AG20443 (cell line): Measurements from ENCODE around the gene BMP10.

Source experiments
- DNase-seq: peaks from one replicate; pipeline ENCODE4 v3.0.0; 2012; ENCODE audit warnings: low spot score, mixed read lengths

The BMP10 gene

GRCh38 chr2:68853035-68853434, 18.2 kb downstream of the BMP10 start:
- no peak for DNase-seq

DNA sequence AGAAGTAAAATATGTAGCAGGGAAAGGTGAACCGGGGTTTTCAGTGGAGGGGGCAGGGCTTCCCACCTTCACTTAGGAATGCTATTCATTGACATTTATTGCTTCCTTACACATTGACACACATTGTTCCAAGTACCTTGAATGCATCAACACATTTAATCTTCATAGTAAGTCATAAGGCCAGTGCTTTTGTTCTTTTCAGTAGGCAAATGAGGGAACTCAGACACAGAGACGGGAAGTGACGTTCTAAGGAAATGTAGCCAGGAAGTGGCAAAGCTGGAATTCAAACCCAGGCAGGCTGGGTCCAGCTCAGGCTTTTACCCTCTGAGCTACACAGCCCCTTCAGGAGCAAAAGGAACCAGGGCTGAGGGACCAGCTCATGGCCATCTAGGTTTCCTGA, 20.7 kb downstream of the BMP10 start:
- DNase-seq = no peak

DNA sequence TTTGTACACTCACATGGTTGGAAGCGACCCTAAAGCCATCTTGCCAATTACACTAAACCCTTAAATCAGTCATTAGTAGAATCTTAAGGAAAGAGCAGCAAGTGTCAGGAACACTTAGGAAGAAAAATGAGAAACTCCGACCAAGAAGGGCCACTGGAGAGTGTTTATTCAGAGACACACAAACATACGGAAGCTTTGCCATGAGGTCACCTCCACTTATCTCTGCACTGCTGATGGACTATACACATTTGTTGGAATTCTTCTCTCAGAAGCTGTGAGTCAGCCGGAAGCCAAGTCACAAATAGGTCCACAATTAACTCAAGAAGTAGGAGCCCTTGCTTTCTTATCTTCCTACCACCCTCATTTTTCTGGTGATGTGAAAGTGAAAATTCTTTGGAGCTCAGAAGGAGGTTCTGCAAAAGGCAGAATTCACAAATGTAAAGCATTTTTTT, 21.6 kb downstream of the BMP10 start:
- no peak for DNase-seq

DNA sequence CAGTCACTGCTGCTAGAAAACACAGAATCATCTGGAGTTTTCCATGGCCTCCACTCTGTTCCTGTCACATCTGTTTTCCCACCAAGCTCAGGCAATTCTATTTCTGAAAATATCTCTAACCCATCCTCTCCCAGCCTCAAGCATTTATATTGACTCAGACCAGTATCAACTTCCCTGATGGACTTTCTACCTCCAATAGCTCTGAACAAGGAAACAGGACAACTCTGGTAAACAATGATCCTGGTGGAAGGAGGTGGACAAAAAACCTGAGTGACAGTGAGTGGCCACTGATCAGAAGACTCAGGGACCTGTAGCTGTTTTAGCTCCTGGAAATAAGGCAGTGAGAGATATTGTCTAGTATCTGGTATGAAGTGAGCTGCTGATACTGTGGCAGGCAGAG, 23.4 kb downstream of the BMP10 start:
- no peak for DNase-seq

- DNase-seq = no peak
Observed at GRCh38 chr2:68846091-68846490, 25.1 kb downstream of the BMP10 start.

- no peak for DNase-seq
Observed at GRCh38 chr2:68845043-68845442, 26.2 kb downstream of the BMP10 start.

DNA sequence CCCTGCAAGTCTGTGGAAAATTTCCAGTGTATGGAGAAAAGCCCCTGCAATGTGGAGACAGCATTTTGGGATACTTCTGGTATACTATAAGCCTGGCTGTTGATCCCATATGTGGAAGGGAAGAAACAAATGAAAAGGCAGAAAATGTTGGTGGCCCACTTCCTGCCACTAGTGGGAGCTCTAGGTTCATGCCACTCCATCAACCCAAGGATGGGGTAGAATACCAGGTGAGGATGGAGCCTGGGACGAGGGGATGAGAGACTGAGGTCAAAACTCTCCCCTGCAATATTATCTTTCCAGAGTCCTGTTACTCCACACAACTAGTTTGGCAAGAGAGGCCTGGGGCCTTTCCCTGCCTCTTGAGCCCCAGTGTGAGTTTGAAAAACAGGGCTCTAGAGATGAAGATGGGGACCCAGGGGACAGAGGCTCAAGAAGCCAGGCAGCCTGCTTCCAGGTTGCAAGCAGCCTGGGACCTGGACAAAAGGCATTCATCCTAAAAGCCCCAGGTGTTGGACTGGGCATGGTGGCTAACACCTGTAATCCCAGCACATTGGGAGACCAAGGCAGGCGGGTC, 31.9 kb downstream of the BMP10 start:
- peak; percentile 45 for DNase-seq

DNA sequence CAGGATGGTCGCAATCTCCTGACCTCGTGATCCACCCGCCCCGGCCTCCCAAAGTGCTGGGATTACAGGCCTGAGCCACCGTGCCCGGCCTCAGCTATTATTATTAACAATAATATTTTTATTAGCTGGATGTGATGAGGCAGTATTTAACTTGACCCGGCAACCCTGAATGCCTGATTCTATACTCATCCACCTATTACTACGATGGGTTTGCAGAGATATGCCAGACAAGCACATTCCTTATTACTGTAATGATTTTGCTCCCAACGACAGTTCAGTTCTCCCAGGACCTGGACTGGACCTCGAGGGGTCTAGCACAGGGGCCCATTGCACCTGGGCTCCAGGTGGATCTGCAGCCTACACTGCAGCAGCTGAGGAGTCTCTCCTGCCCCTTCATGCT, 32.6 kb downstream of the BMP10 start:
- no peak for DNase-seq

DNA sequence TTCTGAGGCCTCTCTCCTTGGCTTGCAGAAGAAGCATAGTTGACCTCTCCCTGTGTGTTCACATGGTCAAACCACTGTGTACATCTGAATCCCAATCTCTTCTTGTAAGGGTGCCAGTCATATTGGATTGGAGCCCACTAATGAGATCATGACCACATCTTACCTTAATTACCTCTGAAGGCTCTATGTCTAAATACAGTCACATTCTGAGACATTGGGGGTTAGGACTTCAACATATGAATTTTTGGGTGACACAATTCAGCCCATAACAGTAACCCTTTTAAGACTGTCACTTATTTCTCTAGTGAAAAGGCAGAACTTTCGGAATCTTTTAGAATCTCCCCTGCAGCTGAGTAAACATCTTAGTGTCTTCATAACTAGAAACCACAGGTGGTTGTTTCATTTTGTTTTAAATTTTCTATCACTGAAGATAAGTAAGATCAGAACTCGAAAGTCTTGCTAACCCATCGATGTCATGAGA, 33.3 kb downstream of the BMP10 start:
- DNase-seq = no peak

DNA sequence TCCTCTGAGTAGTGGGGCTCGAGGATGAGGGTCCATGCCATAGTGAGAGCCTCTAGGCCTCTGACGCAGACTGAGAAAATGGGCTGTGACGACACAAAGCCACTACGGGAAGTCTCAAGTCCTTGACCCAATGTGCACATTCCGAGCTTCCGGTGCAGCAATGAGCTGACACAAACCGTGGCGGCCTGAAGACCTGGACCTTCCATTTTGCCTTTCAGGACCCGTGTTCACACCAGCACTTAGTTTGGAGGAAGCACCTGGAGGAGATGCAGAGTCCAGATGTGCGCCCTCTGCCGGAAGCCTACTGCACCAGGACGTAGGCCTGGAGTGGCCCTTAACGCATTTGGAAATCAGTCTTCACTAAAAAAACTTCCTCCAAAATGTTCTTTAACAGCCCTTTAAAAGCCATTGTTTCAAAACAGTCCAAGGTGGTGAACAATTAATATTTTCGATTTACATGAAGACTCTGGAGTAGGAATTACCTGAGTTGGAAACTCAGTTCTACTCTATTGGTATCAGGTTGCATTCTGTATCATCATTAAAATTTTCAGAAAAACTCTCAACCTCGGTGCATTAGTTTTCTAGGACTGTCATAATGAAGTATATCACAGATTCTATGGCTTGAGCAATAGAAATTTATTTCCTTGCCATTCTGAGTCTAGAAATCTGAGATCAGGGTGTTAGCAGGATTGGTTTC, 33.9 kb downstream of the BMP10 start:
- no peak for DNase-seq

DNA sequence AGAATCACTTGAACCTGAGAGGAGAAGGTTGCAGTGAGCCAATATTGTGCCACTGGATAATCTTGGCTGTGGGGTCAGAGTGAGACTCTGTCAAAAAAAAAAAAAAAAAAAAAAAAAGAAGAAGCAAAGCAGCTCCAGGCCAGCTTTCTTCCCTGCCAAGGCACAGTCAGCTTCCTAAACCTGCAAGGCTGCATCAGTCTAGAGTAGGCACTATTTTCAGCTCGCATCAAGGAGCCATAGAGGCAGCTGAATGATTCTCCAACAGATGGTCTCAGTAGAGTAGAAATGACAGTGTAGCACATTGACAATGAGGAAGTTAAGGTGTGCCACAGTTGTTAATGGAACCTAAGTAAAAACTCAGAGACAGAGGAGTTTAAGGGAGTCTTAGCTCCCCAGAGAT, 35.6 kb downstream of the BMP10 start:
- DNase-seq = no peak

DNA sequence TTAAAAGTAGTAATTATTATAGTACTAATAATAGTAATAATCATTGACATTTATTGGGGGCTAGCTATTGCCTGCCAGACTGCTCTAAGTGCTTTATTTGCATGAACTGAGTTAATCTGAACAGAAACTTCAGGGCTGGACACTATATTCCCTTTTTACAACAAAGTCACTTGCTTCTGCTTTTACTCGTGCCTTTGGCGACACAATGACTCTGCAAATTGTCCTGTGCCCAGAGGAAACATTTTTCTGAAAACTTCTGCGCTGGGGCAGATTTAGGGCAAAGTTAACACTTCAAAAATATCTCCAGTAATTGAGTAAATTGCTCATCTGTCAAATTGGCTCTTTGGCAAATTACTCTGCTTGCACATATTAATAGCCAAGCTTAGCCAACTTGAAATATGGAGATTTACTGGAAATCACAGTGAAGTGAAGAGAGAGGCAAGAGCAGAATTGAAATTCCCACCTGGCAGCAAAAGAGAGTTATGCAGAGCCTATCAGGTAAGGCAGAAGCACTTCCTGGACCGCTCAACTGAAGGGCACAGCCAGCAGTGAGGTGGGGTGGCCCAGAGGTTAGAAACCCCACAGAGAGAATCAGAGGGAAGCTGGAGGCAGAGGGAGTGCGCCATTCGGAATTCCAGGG, 36.3 kb downstream of the BMP10 start:
- no peak for DNase-seq

- DNase-seq = no peak
Observed at GRCh38 chr2:68833162-68833561, 38.0 kb downstream of the BMP10 start.

- peak; percentile 61 for DNase-seq
Observed at GRCh38 chr2:68832233-68832869, 38.8 kb downstream of the BMP10 start.

DNA sequence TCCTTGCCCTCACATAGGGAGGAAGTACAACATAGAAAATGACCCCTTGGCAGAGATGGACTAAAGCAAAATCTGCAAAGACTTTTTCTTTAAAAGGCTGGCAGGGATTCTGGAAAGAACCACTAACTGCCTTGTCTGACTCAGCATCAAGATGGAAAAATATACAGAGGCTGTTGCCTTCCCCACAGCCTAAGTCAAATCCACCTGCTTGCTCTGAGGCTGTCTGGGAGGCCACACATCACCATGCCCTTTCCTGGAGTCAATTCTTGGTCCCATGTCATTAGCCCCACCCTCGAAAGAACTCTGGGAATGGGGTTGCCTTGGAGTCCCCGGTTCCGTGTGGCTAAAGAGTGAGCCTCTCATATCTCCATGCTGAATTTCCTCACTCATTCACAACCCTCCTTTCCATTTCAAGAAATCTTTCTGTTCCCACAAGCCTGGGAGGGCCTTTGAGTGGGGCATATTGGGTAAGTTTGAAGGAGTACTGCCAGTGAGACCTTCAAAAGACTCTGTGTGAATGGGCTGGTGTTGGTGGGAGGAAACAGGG, 39.4 kb downstream of the BMP10 start:
- peak; percentile 59 for DNase-seq

DNA sequence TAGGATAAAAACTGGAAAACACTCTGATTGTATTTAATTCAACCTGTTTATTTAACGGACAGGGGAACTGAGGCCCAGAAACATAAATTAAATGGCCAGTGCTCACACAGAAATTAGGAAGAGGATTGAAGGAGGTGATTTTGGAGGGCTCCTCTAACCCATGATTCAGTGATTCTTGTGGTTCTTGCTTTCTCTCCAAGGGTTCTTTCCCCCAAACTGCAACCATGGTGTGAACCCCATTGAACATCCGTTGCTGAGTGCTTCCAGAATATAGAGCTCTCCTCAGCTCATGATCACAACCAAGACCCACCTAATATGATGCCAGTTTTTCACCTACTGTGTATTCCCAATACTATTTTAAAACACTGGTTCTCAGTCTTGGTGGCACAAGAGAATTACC, 41.4 kb downstream of the BMP10 start:
- no peak for DNase-seq

DNA sequence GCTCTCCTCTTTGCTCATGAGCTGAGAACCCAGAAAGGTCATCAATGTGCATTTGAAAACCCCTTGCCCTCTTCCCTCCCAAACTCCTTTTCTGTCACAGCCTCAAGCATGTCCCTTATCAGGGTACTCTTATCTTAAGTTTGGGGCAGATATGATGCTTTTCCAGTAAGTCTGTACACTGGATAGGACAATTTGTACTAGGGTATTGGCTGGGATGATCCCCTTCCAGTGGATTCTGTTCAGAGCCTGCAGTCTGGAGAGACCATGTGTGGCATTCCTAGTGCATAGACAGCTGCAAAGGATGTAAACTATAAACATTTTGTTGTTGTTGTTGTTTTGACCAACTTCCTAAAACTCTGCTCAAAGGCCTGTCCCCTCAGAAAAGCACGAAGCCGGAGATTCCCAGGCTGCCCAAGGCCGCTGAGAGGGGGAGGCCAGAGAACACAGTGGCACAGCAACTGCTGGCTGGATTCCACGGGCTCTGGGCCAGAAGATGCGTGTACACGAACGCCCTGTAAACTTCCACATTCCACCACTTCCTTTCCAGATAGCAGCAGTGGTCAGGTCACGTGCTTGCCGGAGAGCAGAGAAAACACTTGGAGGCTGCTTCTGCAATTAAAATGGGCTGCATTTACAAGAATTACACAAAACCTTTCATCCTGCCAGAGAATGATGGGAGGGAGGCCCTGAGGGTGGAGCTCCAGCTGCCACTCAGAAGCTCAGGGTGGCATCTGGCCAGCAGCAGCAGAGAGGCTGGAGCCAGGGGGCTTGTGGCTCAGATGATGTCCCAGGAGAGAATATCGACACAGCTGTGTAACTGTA, 42.1 kb downstream of the BMP10 start:
- peak; percentile 97 for DNase-seq

DNA sequence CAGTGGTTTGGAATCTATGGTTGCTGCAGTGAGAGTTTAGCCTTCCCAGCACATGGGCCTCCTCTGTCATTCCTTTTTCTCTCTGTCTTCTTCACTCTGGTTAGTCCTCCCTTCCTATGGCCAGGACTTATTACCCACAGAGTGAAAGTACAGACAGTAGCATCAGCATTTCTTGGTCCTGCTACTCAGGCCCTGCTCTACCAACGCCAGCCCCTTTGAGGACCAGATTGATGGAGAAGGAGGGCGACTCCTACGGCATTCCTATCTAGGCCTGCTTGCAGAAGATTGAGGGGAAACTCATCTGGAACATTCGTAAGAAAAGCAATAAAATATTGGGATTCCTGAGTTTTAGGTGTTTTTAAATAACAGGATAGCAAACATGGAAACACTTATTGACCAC, 43.5 kb downstream of the BMP10 start:
- DNase-seq = no peak

DNA sequence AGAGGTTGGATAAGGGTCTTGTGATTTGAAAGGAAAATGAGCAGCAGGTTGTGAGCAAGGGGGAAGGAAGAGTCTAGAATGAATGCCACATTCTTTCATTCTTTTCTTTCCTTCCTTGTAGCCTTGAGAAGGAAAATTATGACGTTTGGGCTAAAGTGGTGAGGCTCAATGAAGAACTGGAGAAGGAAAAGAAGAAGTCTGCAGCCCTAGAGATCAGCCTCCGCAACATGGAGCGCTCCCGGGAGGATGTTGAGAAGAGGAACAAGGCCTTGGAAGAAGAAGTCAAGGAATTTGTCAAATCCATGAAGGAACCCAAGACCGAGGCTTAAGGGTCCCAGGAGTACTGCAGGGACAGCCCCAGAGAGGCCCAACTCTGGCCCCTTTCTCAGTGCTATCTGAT, 45.3 kb downstream of the BMP10 start:
- no peak for DNase-seq

DNA sequence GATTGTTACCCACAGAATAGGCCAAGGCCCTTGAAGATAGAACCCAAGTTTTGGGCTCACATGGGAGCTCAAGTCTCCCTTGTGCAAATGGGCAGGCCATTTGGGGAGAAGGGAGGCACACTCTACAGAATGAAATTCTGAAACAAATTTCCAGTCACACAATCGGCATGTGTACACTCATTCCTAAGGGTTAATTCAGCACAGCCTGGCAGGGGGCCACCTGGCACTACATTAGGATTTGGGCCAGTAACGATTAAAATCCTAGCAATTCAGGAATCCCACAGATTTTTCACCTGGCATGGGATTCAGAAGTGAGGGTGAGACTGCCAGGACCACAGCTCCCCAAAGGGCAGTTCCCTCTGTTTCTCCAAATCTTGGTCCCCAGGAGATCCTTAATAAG, 46.4 kb downstream of the BMP10 start:
- DNase-seq = peak; percentile 66

- no peak for DNase-seq
Observed at GRCh38 chr2:68822207-68822872, 48.9 kb downstream of the BMP10 start.
